NOMO-1 (cell line): ENCODE data around the gene SOD2.
"Not testable (repeated sequence)": the region's sequence is repeated elsewhere in the genome, so short reads cannot be mapped to it uniquely, and the experiment has no call there.

Experiments
- DNase-seq, 2 experiments: peaks; one replicate each; lab custom pipeline; 2025; ENCODE audit not compliant: unreplicated experiment in 2 of 2; lab: John Stamatoyannopoulos, UW

The SOD2 gene

DNA sequence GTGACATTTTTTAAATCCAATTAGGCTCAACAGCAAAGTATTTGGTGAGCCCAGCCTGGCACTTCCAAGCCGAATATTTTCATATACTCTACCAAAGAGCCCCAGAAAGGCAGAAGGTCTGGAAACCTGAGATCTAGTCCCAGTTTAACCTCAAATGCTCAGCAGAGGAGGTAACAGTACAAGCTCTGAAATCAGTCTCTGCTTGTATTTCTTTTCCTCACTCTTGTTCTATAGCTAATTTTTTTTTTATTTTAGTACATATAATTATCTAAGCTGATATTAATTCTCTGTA, 9.1 kb downstream of the SOD2 start:
- DNase-seq, result no peak

DNA sequence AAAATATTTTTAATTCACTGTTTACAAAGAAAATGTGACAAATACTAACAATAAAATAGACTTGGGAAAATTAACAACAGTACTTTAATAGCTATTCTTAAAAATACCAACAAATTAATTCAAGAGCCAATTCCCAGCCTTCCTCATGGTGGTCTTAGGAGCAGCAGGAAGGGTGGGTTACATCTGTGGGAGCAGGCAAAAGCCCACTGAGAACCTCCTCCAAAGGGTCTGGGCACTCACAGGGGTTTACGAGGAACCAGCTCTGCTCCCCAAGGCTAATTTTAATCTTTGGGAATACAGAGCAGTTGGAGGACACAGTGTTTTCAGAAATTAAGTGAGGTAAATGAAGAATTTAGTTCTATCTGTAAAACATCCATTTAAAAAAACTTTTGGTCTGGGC, 10.2 kb downstream of the SOD2 start:
- no peak for DNase-seq

DNA sequence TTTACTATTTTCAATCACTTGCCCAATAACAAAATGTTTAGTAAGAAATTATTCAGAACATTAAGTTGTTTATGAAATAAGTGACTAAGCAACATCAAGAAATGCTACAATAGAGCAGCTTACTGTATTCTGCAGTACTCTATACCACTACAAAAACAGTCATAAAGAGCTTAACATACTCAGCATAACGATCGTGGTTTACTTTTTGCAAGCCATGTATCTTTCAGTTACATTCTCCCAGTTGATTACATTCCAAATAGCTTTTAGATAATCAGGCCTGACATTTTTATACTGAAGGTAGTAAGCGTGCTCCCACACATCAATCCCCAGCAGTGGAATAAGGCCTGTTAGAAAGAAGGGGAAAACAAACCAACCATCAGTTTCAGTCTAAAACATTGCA, 10.7 kb downstream of the SOD2 start:
- no peak for DNase-seq

DNA sequence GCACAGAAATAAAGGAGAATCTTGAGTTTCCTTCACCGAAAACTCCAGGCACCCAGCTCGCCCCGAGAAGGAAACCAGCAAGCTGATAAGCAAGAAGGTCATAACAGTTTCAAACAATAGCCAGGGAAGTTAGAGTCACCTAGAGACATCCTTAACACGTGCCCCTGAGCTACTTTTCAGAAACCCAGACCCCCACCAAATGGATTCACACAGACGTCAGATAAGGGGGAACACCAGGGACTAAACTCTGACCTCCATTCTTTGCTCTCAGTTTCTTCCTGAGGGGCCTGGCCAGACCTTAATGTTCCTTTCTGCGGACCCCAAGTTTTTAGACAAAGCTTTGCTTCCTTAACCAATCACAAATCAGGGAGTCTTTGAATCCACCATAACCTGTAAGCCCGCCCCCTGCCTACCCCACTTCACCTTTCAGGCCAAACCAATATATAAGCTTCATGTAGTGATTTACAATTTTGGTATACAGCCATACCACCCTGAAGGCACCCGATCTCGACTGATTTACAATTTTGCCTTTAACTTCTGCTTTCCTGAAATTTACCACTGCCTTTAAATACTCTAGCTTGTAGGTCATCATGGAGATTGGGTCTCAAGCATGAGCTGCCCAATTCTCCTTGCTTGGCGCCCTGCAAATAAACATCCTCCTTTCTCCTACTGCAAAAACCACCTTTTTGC, 11.7 kb downstream of the SOD2 start:
- no peak for DNase-seq

DNA sequence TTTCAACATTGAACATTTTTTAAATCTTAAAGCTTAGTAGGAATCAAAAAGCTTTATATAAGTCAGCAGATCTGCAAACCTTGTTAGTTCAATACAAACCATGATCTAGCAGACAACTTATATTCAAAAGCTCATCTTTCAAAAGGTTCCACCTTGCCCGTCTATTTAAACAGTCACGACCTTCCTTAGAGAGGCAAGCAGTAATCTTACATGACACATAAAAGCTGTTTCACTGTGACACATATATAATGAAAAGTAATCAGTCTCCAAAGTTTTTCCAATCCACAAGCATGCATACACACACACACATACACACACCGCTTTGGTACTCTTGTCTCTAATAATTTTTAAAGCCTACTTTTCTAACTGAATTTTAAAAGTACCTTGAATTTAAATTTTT, 12.9 kb downstream of the SOD2 start:
- no peak for DNase-seq

DNA sequence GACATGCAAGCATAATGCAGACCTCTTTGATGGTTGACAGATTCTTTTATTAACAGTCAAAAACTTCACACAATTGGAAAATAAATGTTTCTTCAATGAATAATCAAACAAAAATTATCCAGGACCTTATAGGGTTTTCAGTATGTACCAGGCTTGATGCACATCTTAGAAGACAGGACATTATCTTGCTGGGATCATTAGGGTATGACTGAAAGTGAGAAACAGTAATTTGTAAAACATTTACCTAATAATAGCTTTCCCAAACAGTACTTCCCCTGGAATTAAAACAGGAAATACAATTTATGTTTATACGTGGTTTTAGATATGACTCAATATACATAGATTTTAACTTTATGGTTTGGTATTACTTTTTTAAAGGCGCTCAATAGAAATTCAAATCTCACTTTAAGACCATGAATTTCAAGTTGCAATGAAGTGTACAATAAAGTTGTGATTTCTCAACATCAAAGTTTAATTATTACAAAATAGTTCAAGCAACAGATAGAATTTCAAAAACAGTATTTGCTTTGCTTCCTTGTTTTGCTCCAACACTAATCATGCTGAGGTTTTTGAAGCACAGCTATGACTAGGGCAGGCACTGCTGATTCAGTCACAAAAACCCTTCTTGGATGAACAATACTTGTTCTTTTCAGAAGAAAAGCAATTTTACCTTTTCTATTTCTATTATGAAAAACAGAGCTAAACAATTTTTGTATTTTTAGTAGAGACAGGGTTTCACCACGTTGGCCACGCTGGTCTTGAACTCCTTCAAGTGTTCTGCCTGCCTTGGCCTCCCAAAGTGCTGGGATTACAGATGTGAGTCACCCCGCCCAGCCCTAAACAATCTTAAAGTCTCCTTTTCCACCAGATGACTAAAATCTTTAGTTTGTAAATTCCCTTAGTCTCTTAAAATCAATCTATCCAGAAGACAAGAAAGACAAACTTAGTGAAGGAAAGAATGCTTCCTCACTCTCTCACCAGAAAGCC, 13.7 kb downstream of the SOD2 start:
- DNase-seq, result peak in 1 of 2 experiments; percentile 14

DNA sequence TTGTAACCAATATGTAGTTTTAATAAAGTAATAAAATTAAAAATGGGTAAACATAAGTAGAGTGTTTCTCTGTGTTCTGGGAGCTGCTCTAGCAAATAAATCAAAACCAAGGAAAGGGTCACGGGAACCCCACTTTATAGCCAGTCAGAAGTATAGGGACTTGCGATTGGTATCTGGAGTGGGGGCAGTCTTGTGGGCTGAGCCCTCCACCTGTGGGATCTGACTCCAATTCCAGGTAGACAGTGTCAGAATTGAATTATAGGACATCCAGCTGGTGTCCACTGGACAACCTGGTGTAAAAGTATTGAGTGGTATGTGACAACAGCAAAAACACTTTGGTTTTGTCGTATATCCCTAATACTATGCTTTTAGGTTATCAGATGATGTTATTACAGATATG, 14.5 kb downstream of the SOD2 start:
- DNase-seq, result no peak

DNA sequence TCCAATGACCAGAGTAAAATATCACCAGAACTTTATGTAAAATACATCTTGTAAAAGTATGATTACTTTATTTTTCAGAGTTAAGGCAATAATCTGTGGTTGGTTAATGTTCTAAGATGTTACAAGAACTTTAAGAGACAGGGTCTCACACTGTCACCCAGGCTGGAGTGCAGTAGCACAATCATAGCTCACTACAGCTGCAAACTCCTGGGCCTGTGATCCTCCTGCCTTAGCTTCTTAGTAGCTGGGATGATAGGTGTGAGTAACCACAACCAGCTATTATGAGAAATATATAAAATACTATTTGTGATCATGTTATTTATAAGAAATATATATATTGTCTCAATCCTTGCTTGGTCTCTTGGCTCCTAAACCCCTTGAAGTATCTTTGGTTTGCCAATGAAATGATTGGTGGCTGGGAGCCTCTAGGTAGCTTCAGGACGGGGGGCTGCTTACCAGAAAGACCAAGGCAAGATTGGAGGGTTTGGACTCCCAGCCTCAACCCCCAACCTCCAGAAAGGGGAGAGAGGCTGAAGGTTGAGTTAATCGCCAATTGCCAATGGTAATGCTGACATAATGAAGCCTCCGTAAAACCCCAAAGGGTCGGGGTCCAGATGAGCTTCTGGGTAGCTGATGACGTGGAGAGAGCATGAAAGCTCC, 15.4 kb downstream of the SOD2 start:
- DNase-seq, result no peak

DNA sequence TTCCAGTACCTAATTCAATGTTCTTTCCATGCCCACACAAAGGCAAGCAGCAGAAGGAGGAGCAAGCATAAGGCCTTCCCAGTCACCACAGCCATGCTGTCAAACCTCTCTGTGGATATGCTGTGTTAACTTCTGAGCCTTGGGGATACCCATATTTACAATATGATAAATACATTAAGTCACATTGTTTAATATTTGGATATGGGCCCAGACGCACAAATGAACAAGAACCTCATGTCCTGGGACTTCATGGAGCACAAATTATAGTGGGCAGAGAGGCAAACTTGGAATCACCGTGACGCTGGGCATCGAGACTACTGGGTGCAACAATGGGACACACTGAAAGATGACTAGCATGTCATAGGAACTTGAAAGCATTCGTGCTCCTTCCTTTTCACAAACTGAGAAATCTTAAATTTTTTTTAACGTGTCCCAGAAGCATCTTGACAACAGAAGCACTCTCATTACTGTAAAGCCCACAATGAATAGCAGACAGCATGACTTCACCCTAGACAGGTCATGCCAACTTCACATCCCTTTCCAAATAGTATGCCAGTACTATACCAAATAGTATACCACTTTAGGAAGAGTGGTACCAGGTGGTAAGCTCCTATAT, 16.0 kb downstream of the SOD2 start:
- DNase-seq, result no peak

DNA sequence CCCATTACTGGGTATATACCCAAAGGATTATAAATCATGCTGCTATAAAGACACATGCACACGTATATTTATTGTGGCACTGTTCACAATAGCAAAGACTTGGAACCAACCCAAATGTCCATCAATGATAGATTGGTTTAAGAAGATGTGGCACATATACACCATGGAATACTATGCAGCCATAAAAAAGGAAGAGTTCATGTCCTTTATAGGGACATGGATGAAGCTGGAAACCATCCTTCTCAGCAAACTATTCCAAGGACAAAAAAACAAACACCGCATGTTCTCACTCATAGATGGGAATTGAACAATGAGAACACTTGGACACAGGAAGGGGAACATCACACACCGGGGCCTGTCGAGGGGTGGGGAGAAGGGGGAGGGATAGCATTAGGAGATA, 16.8 kb downstream of the SOD2 start:
- DNase-seq, result not testable (repeated sequence)

DNA sequence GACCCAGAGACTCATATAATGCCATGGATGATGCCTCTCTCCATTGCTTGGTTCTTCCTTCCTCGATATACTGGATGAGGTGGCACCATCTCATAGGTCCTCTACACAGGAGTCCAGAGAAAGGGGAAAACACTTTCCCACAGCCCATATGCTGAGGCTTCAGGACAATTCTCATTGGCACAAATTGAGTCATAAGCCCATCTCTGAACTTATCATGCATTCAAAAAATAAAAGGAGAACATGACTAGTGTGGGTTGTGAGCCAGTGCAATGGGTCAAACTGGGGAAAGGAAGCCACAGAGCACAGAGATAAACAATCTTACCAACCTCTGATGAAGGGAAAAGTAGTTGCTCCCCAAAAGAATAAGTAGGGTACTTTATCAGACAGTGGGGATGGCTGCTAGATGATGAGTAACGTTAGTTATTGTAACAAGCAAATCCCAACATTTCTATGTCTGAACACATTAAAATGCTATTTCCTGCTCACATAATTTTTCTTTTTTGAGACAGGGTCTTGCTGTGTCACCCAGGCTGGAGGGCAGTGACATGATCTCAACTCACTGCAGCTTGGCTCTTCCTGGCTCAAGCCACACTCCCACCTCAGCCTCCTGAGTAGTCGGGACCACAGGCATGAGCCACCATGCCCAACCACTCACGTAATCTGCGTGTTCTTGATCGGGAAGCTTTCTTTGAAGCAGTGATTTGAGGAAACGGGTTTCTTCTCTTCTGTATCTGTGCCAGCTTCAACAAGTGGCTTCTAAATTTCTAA, 27.0 kb downstream of the SOD2 start:
- no peak for DNase-seq

DNA sequence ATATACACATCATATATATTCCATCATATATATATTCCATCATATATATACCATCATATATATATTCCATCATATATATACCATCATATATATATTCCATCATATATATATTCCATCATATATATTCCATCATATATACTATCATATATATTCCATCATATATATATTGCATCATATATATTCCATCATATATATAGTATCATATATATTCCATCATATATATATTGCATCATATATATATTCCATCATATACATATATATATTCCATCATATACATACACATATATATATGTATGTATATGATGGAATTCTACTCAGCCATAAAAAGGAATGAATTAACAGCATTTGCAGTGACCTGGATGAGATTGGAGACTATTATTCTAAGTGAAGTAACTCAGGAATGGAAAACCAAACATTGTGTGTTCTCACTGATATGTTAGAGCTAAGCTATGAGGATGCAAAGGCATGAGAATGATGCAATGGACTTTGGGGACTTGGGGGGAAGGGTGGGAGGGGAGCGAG, 29.6 kb downstream of the SOD2 start:
- DNase-seq, result not testable (repeated sequence)

DNA sequence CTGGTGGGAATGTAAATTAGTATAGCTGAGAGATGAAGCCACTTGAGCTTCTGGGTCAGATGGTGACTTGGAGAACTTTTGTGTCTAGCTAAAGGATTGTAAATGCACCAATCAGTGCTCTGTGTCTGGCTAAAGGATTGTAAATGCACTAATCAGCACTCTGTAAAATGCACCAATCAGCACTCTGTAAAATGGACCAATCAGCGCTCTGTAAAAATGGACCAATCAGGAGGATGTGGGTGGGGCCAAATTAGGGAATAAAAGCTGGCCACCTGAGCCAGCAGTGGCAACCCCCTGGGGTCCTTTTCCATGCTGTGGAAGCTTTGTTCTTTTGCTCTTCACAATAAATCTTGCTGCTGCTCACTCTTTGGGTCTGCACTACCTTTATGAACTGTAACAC, 31.1 kb downstream of the SOD2 start:
- DNase-seq, result not testable (repeated sequence)

DNA sequence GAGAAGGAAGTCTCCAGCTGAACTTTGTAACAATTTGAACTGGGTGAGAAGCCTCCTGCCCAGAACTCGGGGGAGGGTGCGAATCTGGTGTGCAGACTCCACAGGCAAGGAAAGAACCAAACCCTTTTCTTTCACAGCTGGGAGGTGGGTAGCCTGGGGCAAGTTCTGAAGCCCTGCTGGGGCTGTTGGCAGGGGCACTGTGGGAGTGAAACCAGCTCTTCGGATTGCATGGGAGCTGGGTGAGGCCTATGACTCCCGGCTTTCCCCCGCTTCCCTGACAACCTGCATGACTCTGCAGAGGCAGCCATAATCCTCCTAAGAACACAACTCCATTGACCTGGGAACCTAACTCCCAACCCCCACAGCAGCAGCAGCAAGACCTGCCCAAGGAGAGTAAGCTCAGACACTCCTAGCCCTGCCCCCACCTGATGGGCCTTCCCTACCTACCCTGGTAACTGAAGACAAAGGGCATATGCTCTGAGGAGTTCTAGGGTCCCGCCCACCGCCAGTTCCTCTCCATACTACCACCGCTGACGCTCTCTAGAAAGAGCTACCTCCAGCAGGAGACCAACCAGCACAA, 37.5 kb downstream of the SOD2 start:
- DNase-seq, result no peak

DNA sequence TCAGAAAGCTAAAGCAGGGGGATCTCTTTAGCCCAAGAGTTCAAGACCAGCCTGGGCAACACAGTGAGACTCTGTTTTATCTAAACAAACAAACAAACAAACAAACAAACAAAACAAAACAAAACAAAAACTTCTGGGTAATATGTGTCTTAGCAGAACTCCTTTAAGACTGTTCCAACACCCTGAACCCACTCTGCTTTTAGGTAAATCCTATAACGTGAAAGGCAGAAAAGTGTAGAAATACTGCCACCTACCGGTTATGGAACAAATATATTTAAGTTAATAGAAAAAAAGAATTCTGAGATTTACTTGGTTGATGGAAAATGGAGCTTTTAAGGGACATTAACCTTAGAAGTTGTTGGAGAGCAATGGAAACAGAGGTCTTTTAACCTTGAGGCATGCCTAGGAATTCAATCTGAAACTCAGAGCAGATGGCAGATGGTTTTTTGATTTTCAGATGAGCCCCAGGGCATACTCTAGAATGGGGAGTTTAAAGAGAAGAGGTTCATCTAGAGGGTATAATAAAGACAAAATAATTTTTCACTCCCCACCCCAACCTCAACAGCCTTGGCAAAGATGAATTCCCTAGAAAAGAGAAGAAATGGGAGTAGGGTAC, 38.5 kb downstream of the SOD2 start:
- peak; percentile 33 to 79 for DNase-seq

DNA sequence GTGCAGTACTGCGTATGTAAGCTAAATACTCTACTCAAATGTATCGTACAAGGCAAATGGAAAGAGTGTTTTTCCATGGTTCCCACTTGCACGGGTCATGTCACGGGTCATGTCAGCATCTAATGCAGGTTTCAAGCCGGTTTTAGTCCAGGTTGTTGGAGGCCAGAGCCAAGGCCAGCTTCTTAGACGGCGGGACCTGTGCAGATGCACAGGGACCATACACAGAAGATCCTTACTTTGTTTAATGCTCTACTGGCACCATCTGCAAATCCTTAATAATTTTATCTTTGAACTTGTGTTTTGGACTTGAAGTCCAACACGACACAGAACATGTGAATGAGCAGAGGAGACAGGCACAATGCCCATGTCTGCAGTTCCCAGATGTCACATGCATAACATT, 42.7 kb downstream of the SOD2 start:
- no peak for DNase-seq

DNA sequence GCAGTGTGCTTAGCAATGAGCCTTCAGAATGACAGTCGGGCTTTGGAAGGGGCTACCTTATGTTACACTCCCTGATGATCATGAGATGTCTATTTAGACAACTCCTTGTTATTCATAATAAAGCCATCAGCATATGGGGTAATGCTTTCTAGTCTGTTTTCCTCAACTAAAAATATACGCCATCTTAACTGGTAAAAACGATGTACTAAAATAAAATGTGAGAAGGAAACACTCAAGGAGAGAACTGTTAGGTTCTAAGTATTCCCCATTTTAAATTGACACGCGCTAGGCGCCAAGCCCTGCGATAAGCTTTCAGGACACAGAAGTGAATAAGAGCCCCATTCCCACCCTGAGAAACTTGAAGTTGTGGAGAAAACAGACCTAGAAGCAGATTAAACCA, 43.6 kb downstream of the SOD2 start:
- DNase-seq, result no peak

DNA sequence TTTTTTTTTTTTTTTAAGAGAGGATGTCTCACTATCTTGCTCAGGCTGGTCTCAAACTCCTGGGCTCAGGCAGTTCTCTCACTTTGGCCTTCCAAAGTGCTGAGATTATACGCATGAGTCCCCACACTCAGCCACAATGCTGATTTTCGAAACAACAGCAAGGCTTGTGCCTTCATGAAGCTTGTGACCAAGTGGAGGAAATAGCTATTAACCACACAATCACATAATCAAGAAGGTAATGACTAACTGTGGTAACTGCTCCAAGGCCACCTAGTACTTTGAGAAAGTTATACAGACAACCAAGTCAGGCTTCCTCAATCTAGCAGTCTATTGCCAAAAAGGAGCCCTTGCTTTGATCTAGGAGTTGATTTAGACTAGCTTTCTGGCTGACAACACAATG, 46.3 kb downstream of the SOD2 start:
- peak; percentile 22 to 74 for DNase-seq

DNA sequence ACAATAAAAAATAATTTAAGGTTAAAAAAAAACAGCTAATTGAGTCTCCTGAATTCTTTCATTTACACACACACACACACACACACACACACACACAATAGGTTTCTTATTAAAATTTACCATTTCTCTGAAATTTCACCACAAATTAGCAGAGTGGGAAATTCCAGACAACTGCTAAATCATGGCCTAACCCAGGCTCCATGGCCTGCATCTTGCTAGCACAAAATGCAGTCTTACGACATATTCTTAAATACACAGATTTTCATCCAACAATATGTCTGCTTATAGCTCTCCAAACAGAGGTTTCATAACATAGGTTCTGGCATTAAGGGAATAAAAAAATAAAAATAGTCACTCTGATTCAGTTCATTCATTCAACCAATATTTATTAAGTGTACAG, 46.9 kb downstream of the SOD2 start:
- no peak for DNase-seq

DNA sequence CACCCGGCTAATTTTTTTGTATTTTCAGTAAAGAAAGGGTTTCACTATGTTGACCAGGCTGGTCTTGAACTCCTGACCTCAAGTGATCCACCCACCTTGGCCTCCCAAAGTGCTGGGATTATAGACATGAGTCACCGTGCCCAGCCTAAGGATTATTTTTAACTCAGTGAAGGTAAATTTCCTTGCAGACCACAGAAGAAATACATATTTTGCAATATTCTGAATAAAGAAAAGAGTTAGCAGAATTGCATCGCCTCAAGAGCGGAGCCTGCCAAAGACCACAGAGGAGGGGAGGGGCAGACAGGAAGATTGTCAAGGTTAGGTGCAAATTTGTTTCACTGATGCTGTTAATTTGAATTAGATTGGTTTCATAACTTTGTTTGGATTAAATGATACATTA, 47.4 kb downstream of the SOD2 start:
- DNase-seq, result peak; percentile 38 to 61
